BLaER1 treated with 17β-estradiol and CSF1 and Interleukin-3, amounts not matched to agents 10 nM and 100 nM (cell line): ENCODE measurements around the gene EMC8.

Source experiments
- H3K27ac ChIP-seq, 11 experiments: shearing (Covaris generic); formaldehyde crosslinking; 2 replicates each; pipeline ENCODE4 v1.8.1; 2022
- H3K27me3 ChIP-seq, 11 experiments: shearing (Covaris generic); formaldehyde crosslinking; 2 replicates each; pipeline ENCODE4 v1.8.1; 2022
- H3K36me3 ChIP-seq, 11 experiments: shearing (Covaris generic); formaldehyde crosslinking; 2 replicates each; pipeline ENCODE4 v1.8.1; 2022
- H3K4me1 ChIP-seq, 10 experiments: shearing (Covaris generic); formaldehyde crosslinking; 2 replicates each; pipeline ENCODE4 v1.8.1; 2022
- H3K4me2 ChIP-seq, 11 experiments: shearing (Covaris generic); formaldehyde crosslinking; 2 replicates each; pipeline ENCODE4 v1.8.1; 2022
- H3K4me3 ChIP-seq, 10 experiments: shearing (Covaris generic); formaldehyde crosslinking; 2 replicates each; pipeline ENCODE4 v1.8.1; 2022
- H3K9ac ChIP-seq, 11 experiments: shearing (Covaris generic); formaldehyde crosslinking; 2 replicates each; pipeline ENCODE4 v1.8.1; 2022
- H3K9me3 ChIP-seq, 11 experiments: shearing (Covaris generic); formaldehyde crosslinking; replicated peaks in 1 of 11; 2 replicates each; pipeline ENCODE4 v1.8.1; 2022
- H4K20me1 ChIP-seq, 11 experiments: shearing (Covaris generic); formaldehyde crosslinking; 2 replicates each; pipeline ENCODE4 v1.8.1; 2022
- Cebpa-rat ChIP-seq, 11 experiments: shearing (Covaris generic); IDR thresholded peaks; 2 replicates each; pipeline ENCODE4 v1.8.1; 2022

Gene EMC8

DNA sequence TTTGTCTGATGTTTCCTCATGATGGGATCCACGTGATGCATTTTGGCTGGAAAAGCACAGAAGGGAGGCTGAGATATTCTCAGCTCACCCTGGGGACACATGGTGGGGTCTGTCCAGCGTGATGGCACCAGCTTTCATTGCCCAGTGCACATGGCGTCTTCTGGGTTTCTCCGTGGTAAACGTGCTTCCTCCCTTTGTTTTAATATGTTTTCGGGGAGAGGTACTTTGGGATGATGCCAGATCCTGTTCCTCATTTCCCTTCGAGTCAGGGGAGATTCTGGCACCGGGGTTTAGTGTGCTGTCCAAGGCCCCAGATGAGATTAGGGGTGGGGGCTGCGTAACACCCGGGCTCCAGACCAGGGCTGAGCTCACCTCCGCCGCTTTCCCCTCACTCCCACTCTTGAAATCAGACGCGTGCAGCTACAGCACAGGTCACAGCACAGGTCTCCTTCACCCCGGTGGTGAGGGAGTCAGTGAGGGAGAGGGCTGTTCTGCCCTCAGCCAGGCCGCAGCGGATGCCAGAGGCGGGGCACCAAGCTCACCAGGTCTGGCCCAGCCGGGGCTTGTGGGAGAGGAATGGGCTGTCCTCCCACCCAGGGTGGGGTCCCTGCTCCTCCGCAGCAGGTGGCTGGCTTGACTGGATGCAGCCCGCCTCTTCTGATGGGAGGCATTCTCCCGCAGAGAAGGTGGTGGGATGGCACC is 34.0 kb upstream of the EMC8 start:
- H3K4me1 ChIP-seq: peaks cover 84 to 91% (median 87%) of the 10 kb centered on the region in 10 experiments
- H4K20me1 ChIP-seq: no peaks in the 10 kb centered on the region
- H3K27me3 ChIP-seq: no peaks in the 10 kb centered on the region
- peak overlapping the region; percentile 87 to 98 (median 93) for H3K4me2 ChIP-seq
- H3K4me3 ChIP-seq: peak overlapping the region in 7 of 10 experiments; percentile 27 to 63 (median 46); a peak in 10 of 20 replicates
- peak overlapping the region; percentile 54 to 100 (median 97); a peak in 21 of 22 replicates for H3K27ac ChIP-seq
- 0 out of 22 replicates have a peak, but pooled peaks cover 0 to 5% (median 0%) of the 10 kb centered on the region in 11 experiments for H3K36me3 ChIP-seq
- peak overlapping the region; percentile 57 to 91 (median 85); a peak in 21 of 22 replicates for H3K9ac ChIP-seq
- TF ChIP-seq Cebpa-rat (IDR thresholded peaks at IDR 0.05): peak in 1 of 11 experiments; percentile 0; a peak in 2 of 22 replicates
- peaks cover 0 to 18% (median 4%) of the 10 kb centered on the region in 11 experiments; a peak in 11 of 22 replicates for H3K9me3 ChIP-seq

DNA sequence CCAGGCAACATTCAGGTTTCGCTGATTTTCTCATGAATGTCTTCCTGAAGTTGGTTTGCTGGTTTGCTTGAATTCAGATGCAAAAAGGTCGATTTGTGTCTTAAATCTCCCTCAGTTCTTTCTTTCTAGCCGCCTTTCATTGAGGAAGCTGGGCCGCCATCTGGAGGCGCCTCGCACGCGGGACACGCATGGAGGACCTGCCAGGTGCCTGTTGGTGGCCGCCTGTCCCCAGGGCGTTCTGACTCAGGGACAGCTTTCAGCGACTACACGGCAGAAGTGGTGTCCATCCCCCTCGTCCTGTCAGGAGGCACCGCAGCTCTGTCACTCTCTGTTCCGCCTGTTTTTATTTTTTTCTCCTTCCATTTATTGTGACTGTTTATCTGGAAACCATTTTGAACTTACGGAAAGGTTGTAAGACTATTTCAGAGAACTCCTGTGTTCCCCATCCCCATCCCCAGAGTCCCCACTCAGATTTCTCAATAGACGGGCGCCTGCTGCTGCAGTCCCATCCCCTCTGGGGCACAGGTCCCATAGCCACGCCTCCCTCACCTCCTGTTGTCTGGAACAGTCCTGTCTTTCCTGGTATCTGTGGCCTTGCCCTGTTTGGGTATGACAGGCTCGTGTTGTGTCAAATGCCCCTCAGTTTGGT is 33.4 kb upstream of the EMC8 start:
- peak overlapping the region; percentile 54 to 100 (median 97); a peak in 21 of 22 replicates for H3K27ac ChIP-seq
- H4K20me1 ChIP-seq: no peaks in the 10 kb centered on the region
- H3K27me3 ChIP-seq: no peaks in the 10 kb centered on the region
- H3K9me3 ChIP-seq: peaks cover 0 to 13% (median 3%) of the 10 kb centered on the region in 11 experiments; a peak in 11 of 22 replicates
- peak overlapping the region in 7 of 10 experiments; percentile 27 to 63 (median 46); a peak in 13 of 20 replicates for H3K4me3 ChIP-seq
- peak overlapping the region; percentile 57 to 91 (median 85); a peak in 21 of 22 replicates for H3K9ac ChIP-seq
- peaks cover 87 to 91% (median 90%) of the 10 kb centered on the region in 10 experiments for H3K4me1 ChIP-seq
- peak in 4 of 11 experiments; percentile 37 to 68 (median 52); a peak in 6 of 22 replicates for TF ChIP-seq Cebpa-rat (IDR thresholded peaks at IDR 0.05)
- 0 out of 22 replicates have a peak, but pooled peaks cover 0 to 5% (median 0%) of the 10 kb centered on the region in 11 experiments for H3K36me3 ChIP-seq
- peak overlapping the region; percentile 87 to 98 (median 93) for H3K4me2 ChIP-seq

DNA sequence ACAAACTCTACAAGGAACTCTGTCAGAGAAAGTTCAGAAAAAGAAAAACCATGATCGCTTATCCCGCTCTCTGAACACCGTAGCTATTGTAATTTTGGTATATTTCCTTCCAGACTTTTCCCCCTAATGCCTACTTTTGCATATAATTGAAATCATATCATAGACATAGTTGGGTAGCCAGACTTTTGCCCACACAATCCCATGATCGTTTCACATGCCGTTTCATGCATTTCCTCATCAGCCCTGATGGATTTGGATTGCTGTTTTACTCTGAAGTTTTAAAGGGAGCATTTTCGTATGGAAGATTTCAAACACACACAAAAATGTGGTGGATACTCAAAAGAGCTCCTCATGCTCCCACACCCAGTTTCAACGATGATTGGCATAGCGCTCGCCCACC is 31.5 kb upstream of the EMC8 start:
- Histone ChIP-seq H3K27me3 (no peaks in the 10 kb centered on the region), H3K4me1 (peaks cover 87 to 92% (median 91%) of the 10 kb centered on the region in 10 experiments)

DNA sequence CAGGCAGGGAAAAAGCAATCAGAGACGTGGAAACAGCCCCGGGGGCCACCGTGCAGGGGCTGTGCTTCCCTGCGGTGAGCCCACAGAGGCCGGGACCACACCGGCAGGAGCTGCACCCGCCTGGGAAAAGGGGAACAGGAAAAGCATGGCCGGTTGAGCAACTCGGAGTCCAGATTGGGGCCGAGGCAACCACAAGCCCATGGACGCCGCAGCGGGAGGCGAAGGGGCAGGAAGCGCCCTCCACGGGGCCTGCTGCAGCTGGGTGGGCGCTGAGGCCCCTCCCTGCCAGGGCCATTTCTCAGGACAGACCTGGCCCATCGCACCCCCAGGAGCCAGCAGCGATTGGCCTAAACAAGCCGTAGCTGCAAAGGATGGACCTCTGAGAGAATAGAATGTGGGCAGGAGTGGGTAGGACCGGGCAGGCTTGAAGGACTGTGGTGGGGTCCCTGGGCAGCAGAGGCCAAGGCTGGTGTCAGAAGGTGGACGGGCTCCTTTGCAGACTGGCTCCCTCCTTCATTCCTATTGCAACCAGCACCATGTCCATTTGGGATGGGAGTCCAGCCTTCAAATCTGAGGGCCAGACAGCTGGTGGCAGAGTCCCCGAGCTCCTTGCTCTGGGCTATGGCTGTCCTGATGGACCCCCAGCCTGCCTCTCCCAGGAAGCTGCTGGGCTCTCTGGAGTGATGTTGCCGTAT is 30.6 kb upstream of the EMC8 start:
- Histone ChIP-seq H3K4me2 (peak overlapping the region; percentile 87 to 98 (median 93)), H3K4me1 (peaks cover 83 to 92% (median 91%) of the 10 kb centered on the region in 10 experiments), H4K20me1 (no peaks in the 10 kb centered on the region), H3K9ac (peak overlapping the region; percentile 70 to 91 (median 85); a peak in 21 of 22 replicates), H3K36me3 (0 out of 22 replicates have a peak, but pooled peaks cover 0 to 7% (median 0%) of the 10 kb centered on the region in 11 experiments), H3K9me3 (peaks cover 0 to 7% (median 0%) of the 10 kb centered on the region in 11 experiments; a peak in 8 of 22 replicates), H3K27me3 (no peaks in the 10 kb centered on the region), H3K4me3 (peak overlapping the region in 7 of 10 experiments; percentile 8 to 63 (median 54); a peak in 11 of 20 replicates), H3K27ac (peak overlapping the region; percentile 81 to 100 (median 97))
- peak; percentile 89 to 100 (median 99) for TF ChIP-seq Cebpa-rat (IDR thresholded peaks at IDR 0.05)

More for the DNA sequence above, 31.5 kb upstream of the EMC8 start:
- peaks cover 0 to 7% (median 0%) of the 10 kb centered on the region in 11 experiments; a peak in 7 of 22 replicates for H3K9me3 ChIP-seq
- no peak for TF ChIP-seq Cebpa-rat (IDR thresholded peaks at IDR 0.05)
- H3K9ac ChIP-seq: peak overlapping the region in 10 of 11 experiments; percentile 70 to 91 (median 85); a peak in 20 of 22 replicates
- H4K20me1 ChIP-seq: no peaks in the 10 kb centered on the region
- peak overlapping the region in 5 of 10 experiments; percentile 44 to 63 (median 54); a peak in 7 of 20 replicates for H3K4me3 ChIP-seq
- peak overlapping the region; percentile 87 to 98 (median 93) for H3K4me2 ChIP-seq
- 0 out of 22 replicates have a peak, but pooled peaks cover 0 to 10% (median 0%) of the 10 kb centered on the region in 11 experiments for H3K36me3 ChIP-seq
- peak overlapping the region; percentile 81 to 100 (median 97); a peak in 21 of 22 replicates for H3K27ac ChIP-seq

DNA sequence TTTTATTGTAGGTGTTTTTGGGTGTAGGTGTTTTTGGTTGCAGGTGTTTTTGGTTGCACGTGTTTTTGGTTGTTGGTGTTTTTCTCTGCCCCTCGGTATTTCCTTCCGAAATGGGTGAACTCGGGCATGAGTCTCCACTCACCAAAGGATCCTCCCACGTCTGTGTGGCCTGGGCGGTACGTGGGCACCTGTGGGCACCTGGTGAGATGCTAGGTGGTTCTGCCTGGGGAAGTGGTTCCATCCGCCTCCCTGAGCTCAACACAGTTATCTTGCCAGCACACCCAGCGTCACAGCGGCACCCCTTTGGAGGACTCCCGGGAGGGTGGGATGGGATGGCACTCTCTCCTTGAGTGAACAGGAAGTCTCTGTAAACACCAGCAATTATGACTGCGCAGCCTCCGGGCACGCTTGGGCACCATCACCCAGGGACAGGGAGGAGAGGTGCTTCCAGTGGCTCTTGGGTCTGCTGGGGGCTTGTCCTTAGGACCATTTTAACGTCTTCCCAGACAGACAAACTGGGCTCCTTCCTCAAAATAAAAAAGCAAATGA is 29.9 kb upstream of the EMC8 start:
- Histone ChIP-seq H3K36me3 (0 out of 22 replicates have a peak, but pooled peaks cover 0 to 11% (median 0%) of the 10 kb centered on the region in 11 experiments), H4K20me1 (no peaks in the 10 kb centered on the region), H3K27ac (peak overlapping the region; percentile 81 to 100 (median 97); a peak in 21 of 22 replicates), H3K4me3 (peak overlapping the region in 9 of 10 experiments; percentile 27 to 63 (median 43); a peak in 17 of 20 replicates), H3K9me3 (peaks cover 0 to 11% (median 0%) of the 10 kb centered on the region in 11 experiments; a peak in 8 of 22 replicates), H3K4me2 (peak overlapping the region; percentile 87 to 98 (median 93)), H3K4me1 (peaks cover 80 to 96% (median 95%) of the 10 kb centered on the region in 10 experiments), H3K27me3 (no peaks in the 10 kb centered on the region), H3K9ac (peak overlapping the region; percentile 70 to 91 (median 85); a peak in 21 of 22 replicates)
- TF ChIP-seq Cebpa-rat (IDR thresholded peaks at IDR 0.05): no peak

DNA sequence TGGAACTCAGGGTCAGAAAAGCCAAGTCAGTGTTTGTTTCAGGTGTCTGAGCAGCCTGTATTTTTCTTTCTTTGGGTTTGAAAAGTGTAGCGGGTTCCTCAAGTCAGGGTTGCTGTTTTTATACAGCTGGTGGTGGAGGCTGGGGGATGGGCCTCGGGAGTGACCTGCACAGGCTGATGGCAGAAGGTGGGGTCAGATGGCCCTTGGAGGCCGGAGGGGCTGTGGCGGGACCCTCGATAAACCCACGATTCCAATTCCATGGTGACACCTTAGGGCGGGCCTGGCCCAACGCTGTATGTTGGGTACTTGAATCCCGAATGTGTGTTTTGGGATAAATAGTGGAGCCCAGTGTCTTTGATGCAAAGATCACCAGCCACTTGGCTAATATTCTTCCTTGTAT is 28.8 kb upstream of the EMC8 start:
- H3K4me3 ChIP-seq: peak overlapping the region in 5 of 10 experiments; percentile 39 to 63 (median 55); a peak in 8 of 20 replicates
- H3K4me2 ChIP-seq: peak overlapping the region; percentile 87 to 98 (median 93)
- peak overlapping the region; percentile 39 to 100 (median 97); a peak in 21 of 22 replicates for H3K27ac ChIP-seq
- no peaks in the 10 kb centered on the region for H3K27me3 ChIP-seq
- TF ChIP-seq Cebpa-rat (IDR thresholded peaks at IDR 0.05): no peak
- 0 out of 22 replicates have a peak, but pooled peaks cover 0 to 11% (median 0%) of the 10 kb centered on the region in 11 experiments for H3K36me3 ChIP-seq
- H3K4me1 ChIP-seq: peaks cover 74 to 97% (median 92%) of the 10 kb centered on the region in 10 experiments
- H4K20me1 ChIP-seq: no peaks in the 10 kb centered on the region
- peak overlapping the region in 10 of 11 experiments; percentile 2 to 91 (median 84); a peak in 16 of 22 replicates for H3K9ac ChIP-seq
- H3K9me3 ChIP-seq: peaks cover 0 to 12% (median 0%) of the 10 kb centered on the region in 11 experiments; a peak in 5 of 22 replicates

DNA sequence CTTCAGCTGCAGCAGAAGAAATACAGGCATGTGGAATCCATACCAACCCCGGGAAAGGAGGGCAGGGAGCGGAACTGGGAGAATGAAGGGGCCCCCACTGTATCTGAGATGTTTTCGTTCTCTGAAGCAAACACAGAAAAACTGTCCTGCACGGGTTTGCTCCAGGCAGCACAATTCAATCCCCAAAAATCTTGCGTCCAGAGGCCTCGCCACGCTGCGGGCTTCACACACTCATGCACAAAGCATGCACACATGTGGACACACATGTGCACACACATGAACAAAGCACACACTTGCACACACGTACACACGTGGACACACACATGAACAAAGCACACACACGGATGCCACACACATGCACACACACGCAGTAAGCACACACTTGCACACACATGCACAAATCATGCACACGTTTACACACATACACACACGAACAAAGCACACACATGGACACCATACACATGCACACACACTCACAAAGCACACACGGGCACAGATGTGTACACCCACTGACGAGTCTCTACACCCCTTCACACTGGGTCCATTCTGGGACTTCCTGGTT is 27.4 kb upstream of the EMC8 start:
- Histone ChIP-seq H4K20me1 (no peaks in the 10 kb centered on the region), H3K4me2 (peak overlapping the region; percentile 44 to 98 (median 93)), H3K4me3 (peak overlapping the region in 2 of 10 experiments; percentile 32 to 63; a peak in 2 of 20 replicates), H3K27me3 (no peaks in the 10 kb centered on the region), H3K36me3 (0 out of 22 replicates have a peak, but pooled peaks cover 0 to 11% (median 0%) of the 10 kb centered on the region in 11 experiments), H3K9ac (peak overlapping the region in 10 of 11 experiments; percentile 31 to 91 (median 70); a peak in 16 of 22 replicates), H3K9me3 (peaks cover 0 to 12% (median 0%) of the 10 kb centered on the region in 11 experiments; a peak in 5 of 22 replicates), H3K27ac (peak overlapping the region in 9 of 11 experiments; percentile 92 to 100 (median 97); a peak in 20 of 22 replicates), H3K4me1 (peaks cover 68 to 97% (median 91%) of the 10 kb centered on the region in 10 experiments)
- no peak for TF ChIP-seq Cebpa-rat (IDR thresholded peaks at IDR 0.05)
